Loucy (cell line): ENCODE data around the gene CAPN10.

Experiments used
- EZH2phosphoT487 ChIP-seq: fragments of 200-600 bp; IDR thresholded peaks from 2 replicates; pipeline ENCODE4 v1.6.1; 2018; ENCODE audit warnings: antibody characterized with exemption, mild to moderate bottlenecking, moderate library complexity, borderline replicate concordance
- TF ChIP-seq, protein P1 (sequence below): fragments of 200-600 bp; sonication (generic); conservative IDR thresholded peaks from 2 replicates; pipeline ENCODE4 v1.5.1; 2014; ENCODE audit warnings: mild to moderate bottlenecking, antibody characterized with exemption, low read length

DNA sequence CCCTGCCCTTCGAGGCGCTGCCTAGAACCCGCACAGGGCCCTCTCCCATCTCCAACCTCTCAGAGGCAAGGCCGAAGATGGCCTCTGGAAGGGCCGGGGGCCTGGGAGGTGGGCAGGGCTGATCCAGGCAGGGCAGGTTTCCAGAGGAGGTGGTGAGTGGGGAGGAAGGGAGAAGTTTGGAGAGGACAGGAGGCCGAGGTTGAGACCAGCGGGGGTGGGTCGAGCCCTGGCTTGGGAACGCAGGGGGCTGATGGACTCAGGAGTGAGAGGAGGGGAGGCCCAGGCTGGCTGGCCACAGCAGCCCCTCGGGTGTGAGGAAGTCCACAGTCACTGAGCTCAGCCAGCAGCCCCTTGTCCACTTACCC, 10.5 kb downstream of the CAPN10 start:
- TF ChIP-seq, protein P1, sequence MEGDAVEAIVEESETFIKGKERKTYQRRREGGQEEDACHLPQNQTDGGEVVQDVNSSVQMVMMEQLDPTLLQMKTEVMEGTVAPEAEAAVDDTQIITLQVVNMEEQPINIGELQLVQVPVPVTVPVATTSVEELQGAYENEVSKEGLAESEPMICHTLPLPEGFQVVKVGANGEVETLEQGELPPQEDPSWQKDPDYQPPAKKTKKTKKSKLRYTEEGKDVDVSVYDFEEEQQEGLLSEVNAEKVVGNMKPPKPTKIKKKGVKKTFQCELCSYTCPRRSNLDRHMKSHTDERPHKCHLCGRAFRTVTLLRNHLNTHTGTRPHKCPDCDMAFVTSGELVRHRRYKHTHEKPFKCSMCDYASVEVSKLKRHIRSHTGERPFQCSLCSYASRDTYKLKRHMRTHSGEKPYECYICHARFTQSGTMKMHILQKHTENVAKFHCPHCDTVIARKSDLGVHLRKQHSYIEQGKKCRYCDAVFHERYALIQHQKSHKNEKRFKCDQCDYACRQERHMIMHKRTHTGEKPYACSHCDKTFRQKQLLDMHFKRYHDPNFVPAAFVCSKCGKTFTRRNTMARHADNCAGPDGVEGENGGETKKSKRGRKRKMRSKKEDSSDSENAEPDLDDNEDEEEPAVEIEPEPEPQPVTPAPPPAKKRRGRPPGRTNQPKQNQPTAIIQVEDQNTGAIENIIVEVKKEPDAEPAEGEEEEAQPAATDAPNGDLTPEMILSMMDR: no peak
- no peak for TF ChIP-seq EZH2phosphoT487
